ENCODE measurements around the gene CREBRF. TPM values are rescaled to one million over a fixed set of nuclear protein-coding genes. Genes with fewer than 3 reads are reported as not detected.

The CREBRF gene
- polyA plus RNA-seq, 3 donors = 23.1 to 27.6 (median 23.6) TPM

GRCh38 chr5:173051746-173052145 lies 4.4 kb upstream of the CREBRF start:
- H4K20me1 ChIP-seq (ENCODE audit: insufficient read depth, low read length) = peaks cover 6% of the 10 kb centered on the region
- peaks cover 14 to 15% of the 10 kb centered on the region in 2 donors for H3K4me1 ChIP-seq (ENCODE audit: control insufficient read depth in 1 of 2, insufficient read depth in 2 of 2, low read length in 2 of 2)
- H3K4me3 ChIP-seq (replicated peaks in 1 of 3; ENCODE audit: low read depth in 2 of 3, low read length in 3 of 3) = no peak overlapping the region
- no peak overlapping the region for H3K4me3 Mint-ChIP-seq
- TF ChIP-seq, protein P1, sequence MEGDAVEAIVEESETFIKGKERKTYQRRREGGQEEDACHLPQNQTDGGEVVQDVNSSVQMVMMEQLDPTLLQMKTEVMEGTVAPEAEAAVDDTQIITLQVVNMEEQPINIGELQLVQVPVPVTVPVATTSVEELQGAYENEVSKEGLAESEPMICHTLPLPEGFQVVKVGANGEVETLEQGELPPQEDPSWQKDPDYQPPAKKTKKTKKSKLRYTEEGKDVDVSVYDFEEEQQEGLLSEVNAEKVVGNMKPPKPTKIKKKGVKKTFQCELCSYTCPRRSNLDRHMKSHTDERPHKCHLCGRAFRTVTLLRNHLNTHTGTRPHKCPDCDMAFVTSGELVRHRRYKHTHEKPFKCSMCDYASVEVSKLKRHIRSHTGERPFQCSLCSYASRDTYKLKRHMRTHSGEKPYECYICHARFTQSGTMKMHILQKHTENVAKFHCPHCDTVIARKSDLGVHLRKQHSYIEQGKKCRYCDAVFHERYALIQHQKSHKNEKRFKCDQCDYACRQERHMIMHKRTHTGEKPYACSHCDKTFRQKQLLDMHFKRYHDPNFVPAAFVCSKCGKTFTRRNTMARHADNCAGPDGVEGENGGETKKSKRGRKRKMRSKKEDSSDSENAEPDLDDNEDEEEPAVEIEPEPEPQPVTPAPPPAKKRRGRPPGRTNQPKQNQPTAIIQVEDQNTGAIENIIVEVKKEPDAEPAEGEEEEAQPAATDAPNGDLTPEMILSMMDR (IDR thresholded peaks at IDR 0.05) = no peak
- no peak overlapping the region for H3K9ac ChIP-seq (ENCODE audit: insufficient read depth, low read length, poor library complexity, severe bottlenecking)
- H3K4me1 Mint-ChIP-seq = peaks cover 16% of the 10 kb centered on the region
- H3K36me3 ChIP-seq (replicated peaks in 1 of 2; ENCODE audit: control insufficient read depth in 1 of 2, insufficient read depth in 2 of 2, low read length in 2 of 2) = no peaks in the 10 kb centered on the region
- H3K79me2 ChIP-seq (ENCODE audit: insufficient read depth, low read length) = peaks cover 6% of the 10 kb centered on the region
- peaks cover 1 to 7% (median 3%) of the 10 kb centered on the region in 3 donors for H3K27me3 Mint-ChIP-seq (ENCODE audit: low read depth in 3 of 3)
- H3K27me3 ChIP-seq (ENCODE audit: control insufficient read depth in 2 of 2, insufficient read depth in 2 of 2, low read length in 2 of 2) = no peaks in the 10 kb centered on the region
- no CpG with 5 or more reads among the region's 5 CpGs for WGBS (ENCODE audit: insufficient coverage)
- H3K27ac ChIP-seq (ENCODE audit: low read depth in 1 of 2, low read length in 2 of 2) = no peak overlapping the region
- H3K36me3 Mint-ChIP-seq = no peaks in the 10 kb centered on the region
- no peaks in the 10 kb centered on the region for H3K9me3 ChIP-seq (replicated peaks in 1 of 2; ENCODE audit: control insufficient read depth in 1 of 2, insufficient read depth in 1 of 2, low read length in 2 of 2)
- no peaks in the 10 kb centered on the region for H3K9me3 Mint-ChIP-seq
- H3K4me2 ChIP-seq (replicated peaks; ENCODE audit: extremely low read depth, low read length, poor library complexity, severe bottlenecking) = no peak overlapping the region
- no peak for DNase-seq
- no peak overlapping the region for H2AFZ ChIP-seq (ENCODE audit: insufficient read depth, low read depth, low read length, poor library complexity, severe bottlenecking)
- intact Hi-C loops (cut with micrococcal nuclease) = no loop called here
- H3K27ac Mint-ChIP-seq = no peak overlapping the region

DNA sequence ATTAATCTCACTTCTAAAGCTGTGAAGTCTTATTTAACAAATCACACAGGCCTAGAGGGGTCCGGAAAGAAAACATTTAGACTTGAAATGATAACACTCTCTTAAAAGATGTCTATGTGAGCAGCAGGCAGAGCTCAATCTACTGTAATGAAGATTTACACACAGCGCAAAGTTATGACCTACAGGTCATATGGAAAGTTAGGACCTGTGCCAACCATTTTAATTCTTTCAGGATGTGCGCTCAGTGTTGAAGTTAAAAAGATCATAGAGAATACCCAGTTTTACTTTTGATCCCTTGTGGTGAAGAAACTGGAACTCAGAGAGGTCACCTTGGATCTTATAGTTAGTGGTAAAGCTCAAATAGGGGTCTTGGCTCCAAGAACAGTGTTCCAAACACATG lies 3.1 kb upstream of the CREBRF start:
- no peak overlapping the region for H3K4me2 ChIP-seq (replicated peaks; ENCODE audit: extremely low read depth, low read length, poor library complexity, severe bottlenecking)
- H3K4me3 ChIP-seq (replicated peaks in 1 of 3; ENCODE audit: low read depth in 2 of 3, low read length in 3 of 3) = no peak overlapping the region
- 100% methylated on average over 1 of the region's 3 CpGs for WGBS (ENCODE audit: insufficient coverage)
- H4K20me1 ChIP-seq (ENCODE audit: insufficient read depth, low read length) = peaks cover 14% of the 10 kb centered on the region
- H3K9me3 ChIP-seq (replicated peaks in 1 of 2; ENCODE audit: control insufficient read depth in 1 of 2, insufficient read depth in 1 of 2, low read length in 2 of 2) = no peaks in the 10 kb centered on the region
- H3K4me1 ChIP-seq (ENCODE audit: control insufficient read depth in 1 of 2, insufficient read depth in 2 of 2, low read length in 2 of 2) = peaks cover 19 to 22% of the 10 kb centered on the region in 2 donors
- DNase-seq = no peak
- no peaks in the 10 kb centered on the region for H3K27me3 ChIP-seq (ENCODE audit: control insufficient read depth in 2 of 2, insufficient read depth in 2 of 2, low read length in 2 of 2)
- Mint-ChIP-seq H3K4me1 (peaks cover 21% of the 10 kb centered on the region), H3K4me3 (no peak overlapping the region), H3K9me3 (no peaks in the 10 kb centered on the region), H3K27me3 (ENCODE audit: low read depth in 3 of 3) (peaks cover 1 to 5% (median 3%) of the 10 kb centered on the region in 3 donors), H3K27ac (no peak overlapping the region), H3K36me3 (no peaks in the 10 kb centered on the region)
- peaks cover 16% of the 10 kb centered on the region for H3K79me2 ChIP-seq (ENCODE audit: insufficient read depth, low read length)
- no peaks in the 10 kb centered on the region for H3K36me3 ChIP-seq (replicated peaks in 1 of 2; ENCODE audit: control insufficient read depth in 1 of 2, insufficient read depth in 2 of 2, low read length in 2 of 2)
- TF ChIP-seq, protein P1 (IDR thresholded peaks at IDR 0.05) = no peak
- H3K9ac ChIP-seq (ENCODE audit: insufficient read depth, low read length, poor library complexity, severe bottlenecking) = no peak overlapping the region
- intact Hi-C loops (cut with micrococcal nuclease) = no loop called here
- H3K27ac ChIP-seq (ENCODE audit: low read depth in 1 of 2, low read length in 2 of 2) = no peak overlapping the region
- H2AFZ ChIP-seq (ENCODE audit: insufficient read depth, low read depth, low read length, poor library complexity, severe bottlenecking) = no peak overlapping the region

All from CD14-positive monocyte (primary cell).